EL (cell line): ENCODE measurements around the gene LCNL1.
"Not testable (repeated sequence)": the region's sequence is repeated elsewhere in the genome, so short reads cannot be mapped to it uniquely, and the experiment has no call there.

Source experiments
- DNase-seq: peaks from one replicate; pipeline ENCODE4 v3.0.0-alpha.2; 2016

Gene LCNL1

GRCh38 chr9:137028263-137029057 is 45.7 kb downstream of the LCNL1 start:
- peak; percentile 57 for DNase-seq

- peak; percentile 69 for DNase-seq
Observed at GRCh38 chr9:137029058-137029936, 46.5 kb downstream of the LCNL1 start.

GRCh38 chr9:137030006-137030405 is 47.2 kb downstream of the LCNL1 start:
- no peak for DNase-seq

GRCh38 chr9:137030538-137031527 is 48.0 kb downstream of the LCNL1 start:
- DNase-seq: no peak

GRCh38 chr9:137031904-137032640 is 49.3 kb downstream of the LCNL1 start, which contains the start of gene FUT7:
Gene FUT7 (minus strand): TSS chr9:137032088. CDS start chr9:137031991, 97 bp downstream.
- no peak for DNase-seq

GRCh38 chr9:137032858-137033257 is 50.1 kb downstream of the LCNL1 start:
- no peak for DNase-seq

GRCh38 chr9:137033481-137033880 is 50.7 kb downstream of the LCNL1 start:
- DNase-seq: not testable (repeated sequence)

- DNase-seq: no peak
Observed at GRCh38 chr9:137034039-137034708, 51.4 kb downstream of the LCNL1 start.

GRCh38 chr9:137034709-137035506 is 52.1 kb downstream of the LCNL1 start:
- DNase-seq: peak; percentile 78
